ENCODE measurements around the gene BEND6. TPM values are rescaled to one million over a fixed set of nuclear protein-coding genes. Genes with fewer than 3 reads are reported as not detected.

BEND6 gene
- polyA plus RNA-seq, 1 experiment = 15.4 TPM

- no peak overlapping the region for H3K27ac ChIP-seq (ENCODE audit: low read depth, low read length)
- CTCF ChIA-PET = interaction anchor here (0.9 to 1.7 kb wide), 3 partner anchors 9 to 352 kb away, joined by 3 to 12 read pairs (median 4); partner anchors contain the start of gene BEND6
- H3K27me3 ChIP-seq (ENCODE audit: control insufficient read depth, insufficient read depth, low read length) = no peaks in the 10 kb centered on the region
- no peak for DNase-seq (ENCODE audit: low read depth, low spot score)
- POLR2A ChIA-PET = no interaction called here
- no peak overlapping the region for H3K4me3 ChIP-seq (ENCODE audit: low read depth, low read length)
- no peak for TF ChIP-seq CTCF (IDR thresholded peaks at IDR 0.05; ENCODE audit: low read depth, low read length)
- no peaks in the 10 kb centered on the region for H3K9me3 ChIP-seq (ENCODE audit: control insufficient read depth, insufficient read depth, low read length)
These were observed 8.9 kb downstream of the BEND6 start for GRCh38 chr6:56963793-56964192.

- no peak overlapping the region for H3K27ac ChIP-seq (ENCODE audit: low read depth, low read length)
- no peak overlapping the region for H3K4me3 ChIP-seq (ENCODE audit: low read depth, low read length)
- TF ChIP-seq CTCF (IDR thresholded peaks at IDR 0.05; ENCODE audit: low read depth, low read length) = no peak
- ChIA-PET CTCF (interaction anchor here (1.6 kb wide), 1 partner anchor 56 kb away, joined by 4 read pairs; no protein-coding TSS in a partner anchor), POLR2A (no interaction called here)
- H3K9me3 ChIP-seq (ENCODE audit: control insufficient read depth, insufficient read depth, low read length) = no peaks in the 10 kb centered on the region
- H3K27me3 ChIP-seq (ENCODE audit: control insufficient read depth, insufficient read depth, low read length) = no peaks in the 10 kb centered on the region
- DNase-seq (ENCODE audit: low read depth, low spot score) = no peak
These were observed 10.2 kb downstream of the BEND6 start for GRCh38 chr6:56965126-56965525.

GRCh38 chr6:56970849-56971248, 15.9 kb downstream of the BEND6 start:
- Histone ChIP-seq H3K27ac (ENCODE audit: low read depth, low read length) (no peak overlapping the region), H3K4me3 (ENCODE audit: low read depth, low read length) (no peak overlapping the region), H3K27me3 (ENCODE audit: control insufficient read depth, insufficient read depth, low read length) (no peaks in the 10 kb centered on the region), H3K9me3 (ENCODE audit: control insufficient read depth, insufficient read depth, low read length) (peaks cover 2% of the 10 kb centered on the region)
- TF ChIP-seq CTCF (IDR thresholded peaks at IDR 0.05; ENCODE audit: low read depth, low read length) = no peak
- DNase-seq (ENCODE audit: low read depth, low spot score) = no peak
- ChIA-PET CTCF (no interaction called here), POLR2A (no interaction called here)

- no peak for DNase-seq (ENCODE audit: low read depth, low spot score)
- no peak overlapping the region for H3K27ac ChIP-seq (ENCODE audit: low read depth, low read length)
- ChIA-PET CTCF (no interaction called here), POLR2A (no interaction called here)
- H3K9me3 ChIP-seq (ENCODE audit: control insufficient read depth, insufficient read depth, low read length) = peaks cover 19% of the 10 kb centered on the region
- no peak for TF ChIP-seq CTCF (IDR thresholded peaks at IDR 0.05; ENCODE audit: low read depth, low read length)
- no peak overlapping the region for H3K4me3 ChIP-seq (ENCODE audit: low read depth, low read length)
- no peaks in the 10 kb centered on the region for H3K27me3 ChIP-seq (ENCODE audit: control insufficient read depth, insufficient read depth, low read length)
These were observed 22.3 kb downstream of the BEND6 start for GRCh38 chr6:56977192-56977591.

GRCh38 chr6:56978530-56978929, 23.6 kb downstream of the BEND6 start:
- Histone ChIP-seq H3K9me3 (ENCODE audit: control insufficient read depth, insufficient read depth, low read length) (peaks cover 19% of the 10 kb centered on the region), H3K4me3 (ENCODE audit: low read depth, low read length) (no peak overlapping the region), H3K27ac (ENCODE audit: low read depth, low read length) (no peak overlapping the region), H3K27me3 (ENCODE audit: control insufficient read depth, insufficient read depth, low read length) (no peaks in the 10 kb centered on the region)
- ChIA-PET CTCF (interaction anchor here (0.8 to 0.9 kb wide), 2 partner anchors 23 to 42 kb away, joined by 3 to 4 read pairs; partner anchors contain the start of gene BEND6), POLR2A (no interaction called here)
- DNase-seq (ENCODE audit: low read depth, low spot score) = no peak
- no peak for TF ChIP-seq CTCF (IDR thresholded peaks at IDR 0.05; ENCODE audit: low read depth, low read length)
